GM19467 (cell line): ENCODE measurements around the gene MANBA.
"Not testable (repeated sequence)": the region's sequence is repeated elsewhere in the genome, so short reads cannot be mapped to it uniquely, and the experiment has no call there.

ENCODE experiments used
- ATAC-seq: cut with Tn5 transposase; IDR thresholded peaks from one replicate; pipeline ENCODE4 v1.9.1; 2021; ENCODE audit warnings: mild to moderate bottlenecking, moderate library complexity; ENCODE audit not compliant: unreplicated experiment

Gene MANBA

DNA sequence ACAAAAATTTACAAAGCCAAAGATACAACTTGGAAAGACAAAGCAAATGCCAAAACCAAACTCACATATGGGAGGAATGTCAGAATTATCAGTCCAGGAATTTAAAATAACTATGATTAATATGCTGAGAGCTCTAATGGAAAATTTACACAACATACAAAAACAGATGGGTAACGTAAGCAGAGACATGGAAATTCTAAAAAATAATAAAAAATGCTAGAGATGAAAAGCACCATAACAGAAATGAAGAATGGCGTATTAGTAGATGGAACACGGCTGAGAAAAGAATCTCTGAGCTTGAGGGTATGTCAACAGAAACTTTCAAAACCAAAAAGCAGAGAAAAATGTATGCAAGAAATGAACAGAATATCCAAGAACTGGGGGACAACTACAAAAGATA lies 4.1 kb upstream of the MANBA start:
- no peak for ATAC-seq

DNA sequence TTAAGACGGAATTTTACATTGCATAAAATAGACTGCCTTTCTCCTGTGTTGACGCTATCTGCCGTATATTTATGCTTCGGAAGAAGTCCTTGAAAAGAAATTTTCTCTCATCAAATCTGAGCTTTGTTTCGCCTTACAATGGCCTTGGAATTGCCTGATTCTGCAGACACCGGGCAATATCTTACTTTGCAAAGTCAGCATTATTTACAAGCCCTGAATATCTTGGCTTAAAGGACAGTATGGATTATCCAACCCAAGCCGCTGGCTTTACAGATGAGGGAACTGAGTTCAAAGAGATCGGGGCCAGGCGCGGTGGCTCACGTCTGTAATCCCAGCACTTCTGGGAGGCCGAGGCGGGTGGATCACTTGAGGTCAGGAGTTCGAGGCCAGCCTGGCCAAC lies 1.1 kb upstream of the MANBA start:
- ATAC-seq = no peak

DNA sequence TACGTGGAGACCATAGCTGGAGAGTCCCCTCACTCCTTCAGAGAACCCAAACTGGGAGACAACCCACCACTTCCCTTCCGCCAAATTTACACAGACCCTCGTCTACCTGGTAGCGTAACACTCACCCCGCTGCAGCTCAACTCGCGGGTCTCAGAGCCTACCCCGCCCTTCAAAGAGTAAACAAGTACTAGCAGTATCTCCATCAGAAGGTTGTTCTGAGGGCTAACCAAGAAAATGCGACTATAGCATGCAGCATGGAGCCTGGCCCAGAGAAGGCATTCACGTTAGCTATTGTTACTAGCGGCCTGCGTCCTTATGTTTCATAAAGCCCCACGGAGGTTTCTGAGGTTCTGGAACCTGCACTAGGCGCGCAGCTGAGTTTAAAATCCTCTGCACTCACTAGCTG lies 531 bp upstream of the MANBA start:
- ATAC-seq = peak; percentile 3

DNA sequence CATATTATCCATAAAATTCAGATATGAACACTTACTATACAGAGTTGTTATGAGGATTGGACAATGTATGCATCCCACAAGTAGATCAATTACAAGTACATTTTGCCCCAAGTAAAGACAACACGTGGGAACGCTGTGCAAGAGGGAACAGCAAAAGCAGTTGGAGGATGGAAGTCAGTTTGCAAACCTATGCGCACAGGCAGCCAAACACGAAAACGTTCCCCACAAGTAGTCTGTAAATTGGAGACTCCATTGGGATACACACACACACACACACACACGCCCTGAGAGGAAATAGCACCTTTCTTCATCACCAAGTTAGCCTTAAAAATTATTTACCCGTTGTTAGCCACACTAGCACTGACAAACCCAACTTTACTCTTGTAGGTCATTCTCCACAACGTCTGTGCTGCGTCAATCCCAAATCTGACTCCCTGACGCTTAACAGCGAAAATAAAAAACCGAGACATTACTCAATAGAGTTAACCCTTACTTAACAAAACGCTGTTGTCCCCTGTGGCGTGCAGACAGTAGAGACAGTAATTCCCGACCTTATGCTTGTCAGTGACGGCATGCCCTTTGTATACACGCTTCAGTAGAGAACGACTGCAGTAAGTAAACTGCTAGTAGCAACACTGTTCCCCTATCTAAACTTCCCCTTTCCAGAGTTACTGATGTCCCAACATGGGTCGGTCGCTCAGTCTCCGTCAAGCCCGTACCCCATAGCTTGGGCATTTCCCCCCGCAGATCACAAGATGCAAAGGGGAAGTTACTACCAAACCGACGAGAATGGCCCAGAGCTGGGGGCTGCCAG lies 730 bp downstream of the MANBA start:
- peak; percentile 49 for ATAC-seq

DNA sequence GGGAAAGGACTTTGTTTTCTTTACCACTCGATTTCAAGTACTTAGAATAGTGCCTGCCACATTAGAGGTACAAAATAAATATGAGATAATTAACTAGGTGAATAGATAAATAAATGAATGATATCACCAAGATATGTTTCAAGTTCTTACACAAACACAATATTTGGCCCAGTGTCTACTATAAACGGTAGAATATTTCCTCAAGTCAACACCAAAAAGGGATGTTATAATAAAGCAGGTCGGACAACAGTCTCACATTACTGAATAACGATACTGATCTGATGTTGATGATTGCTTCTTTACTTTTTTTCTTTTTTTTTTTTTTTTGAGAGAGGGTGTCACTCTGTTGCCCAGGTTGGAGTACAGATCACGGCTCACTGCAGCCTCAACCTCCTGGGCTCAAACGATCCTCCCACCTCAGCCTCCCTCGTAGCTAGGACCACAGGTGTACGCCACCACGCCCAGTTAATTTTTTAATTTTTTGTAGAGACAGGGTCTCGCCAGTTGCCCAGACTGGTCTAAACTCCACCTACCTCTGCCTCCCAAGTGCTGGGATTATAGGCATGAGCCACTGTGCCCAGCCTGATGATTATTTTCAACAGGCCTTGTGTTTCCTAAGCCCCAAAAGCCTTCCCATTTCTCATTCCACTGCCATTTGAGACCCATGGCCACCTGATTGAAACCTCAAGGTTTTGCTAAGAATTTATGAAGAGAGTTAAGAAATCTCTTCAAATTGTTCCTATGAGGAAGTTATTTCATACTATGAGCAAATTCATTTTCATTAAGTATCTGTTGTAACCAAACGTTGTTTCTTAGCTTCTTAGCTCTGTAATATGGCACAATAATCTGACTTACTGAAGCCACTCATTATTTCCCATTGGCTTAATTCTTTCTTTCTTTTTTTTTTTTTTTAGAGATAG lies 2.3 kb downstream of the MANBA start:
- ATAC-seq = no peak

DNA sequence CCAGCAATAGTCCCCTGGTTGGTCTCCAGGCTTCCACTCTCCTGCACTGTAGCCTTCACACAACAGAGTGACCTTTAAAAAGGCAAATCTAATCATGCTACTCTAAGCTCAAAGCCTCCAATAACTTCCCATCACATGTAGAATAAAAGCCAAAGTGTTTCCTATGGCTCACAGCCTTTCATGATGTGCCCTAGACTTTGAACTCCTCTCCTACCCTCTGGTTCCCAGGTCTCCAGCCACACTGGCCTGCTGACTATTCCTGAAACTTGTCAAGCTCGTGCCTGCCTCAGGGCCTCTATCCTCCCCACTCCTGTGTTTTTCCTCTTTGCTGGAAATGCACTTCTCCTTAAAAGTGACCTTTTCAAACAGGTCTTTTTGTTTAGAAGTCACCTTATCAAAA lies 3.1 kb downstream of the MANBA start:
- ATAC-seq = no peak

DNA sequence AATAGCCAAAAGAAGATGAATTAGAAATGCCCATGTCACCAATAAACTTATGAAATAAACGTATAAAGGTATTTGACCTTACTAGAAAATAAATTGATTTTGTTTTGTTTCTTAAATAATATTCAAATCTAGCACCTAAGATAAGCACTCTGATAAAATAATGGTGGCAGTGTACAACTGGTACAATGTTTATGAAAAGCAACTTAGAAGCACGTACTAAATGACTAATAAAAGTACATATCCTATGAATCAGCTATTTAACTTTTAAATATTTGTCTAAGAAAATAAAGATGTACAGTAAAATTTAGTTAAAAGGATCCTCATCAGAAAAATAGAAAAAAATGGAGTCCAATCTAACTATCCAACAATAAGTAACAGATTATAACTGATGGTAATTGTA lies 6.7 kb downstream of the MANBA start:
- ATAC-seq = no peak

DNA sequence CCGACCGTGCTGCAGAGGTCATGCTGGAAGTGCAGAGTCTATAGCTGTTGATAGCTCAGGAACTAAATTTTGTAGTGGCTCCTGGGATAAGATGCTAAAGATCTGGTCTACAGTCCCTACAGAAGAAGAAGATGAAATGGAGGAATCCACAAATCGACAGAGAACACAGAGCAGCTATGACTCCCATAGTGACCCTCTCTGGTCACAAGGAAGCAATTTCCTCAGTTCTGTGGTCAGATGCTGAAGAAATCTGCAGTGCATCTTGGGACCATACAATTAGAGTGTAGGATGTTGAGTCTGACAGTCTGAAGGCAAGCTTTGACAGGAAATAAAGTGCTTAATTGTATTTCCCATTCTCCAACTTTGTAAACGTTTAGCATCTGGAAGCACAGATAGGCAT lies 8.8 kb downstream of the MANBA start:
- no peak for ATAC-seq

DNA sequence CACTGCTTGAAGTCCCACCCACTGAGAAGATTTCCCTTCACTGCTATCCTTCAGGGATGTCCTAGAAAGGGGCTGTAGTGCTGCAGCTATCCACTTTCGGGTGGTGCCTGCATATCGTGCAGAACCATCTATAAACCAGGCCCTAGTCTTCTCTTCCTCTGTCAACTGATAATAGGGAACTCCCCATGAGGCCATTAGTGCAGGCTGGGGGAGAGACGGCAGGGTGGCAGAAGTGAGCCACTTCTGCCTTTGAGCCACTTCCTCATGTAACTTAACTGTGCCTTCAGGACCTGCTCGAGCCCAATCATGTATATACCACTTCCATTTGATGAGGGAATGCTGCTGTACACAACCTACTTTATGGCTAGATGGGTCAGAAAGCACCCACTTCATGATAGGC lies 17.4 kb downstream of the MANBA start:
- peak; percentile 98 for ATAC-seq

DNA sequence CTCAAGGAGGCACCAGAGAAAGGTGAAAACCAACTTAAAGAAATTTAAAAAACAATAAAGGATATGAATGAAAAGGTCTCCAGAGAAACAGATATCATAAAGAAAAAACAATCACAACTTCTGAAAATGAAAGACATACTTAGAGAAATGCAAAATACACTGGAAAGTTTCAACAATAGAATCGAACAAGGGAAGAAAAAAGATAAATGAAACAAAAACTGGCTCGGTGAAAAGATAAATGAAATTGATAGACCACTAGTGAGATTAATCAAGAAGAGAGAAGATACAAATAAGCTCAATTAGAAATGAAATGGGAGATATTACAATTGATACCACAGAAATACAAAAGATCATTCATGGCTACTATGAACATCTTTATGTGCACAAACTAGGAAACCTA lies 22.0 kb downstream of the MANBA start:
- not testable (repeated sequence) for ATAC-seq

DNA sequence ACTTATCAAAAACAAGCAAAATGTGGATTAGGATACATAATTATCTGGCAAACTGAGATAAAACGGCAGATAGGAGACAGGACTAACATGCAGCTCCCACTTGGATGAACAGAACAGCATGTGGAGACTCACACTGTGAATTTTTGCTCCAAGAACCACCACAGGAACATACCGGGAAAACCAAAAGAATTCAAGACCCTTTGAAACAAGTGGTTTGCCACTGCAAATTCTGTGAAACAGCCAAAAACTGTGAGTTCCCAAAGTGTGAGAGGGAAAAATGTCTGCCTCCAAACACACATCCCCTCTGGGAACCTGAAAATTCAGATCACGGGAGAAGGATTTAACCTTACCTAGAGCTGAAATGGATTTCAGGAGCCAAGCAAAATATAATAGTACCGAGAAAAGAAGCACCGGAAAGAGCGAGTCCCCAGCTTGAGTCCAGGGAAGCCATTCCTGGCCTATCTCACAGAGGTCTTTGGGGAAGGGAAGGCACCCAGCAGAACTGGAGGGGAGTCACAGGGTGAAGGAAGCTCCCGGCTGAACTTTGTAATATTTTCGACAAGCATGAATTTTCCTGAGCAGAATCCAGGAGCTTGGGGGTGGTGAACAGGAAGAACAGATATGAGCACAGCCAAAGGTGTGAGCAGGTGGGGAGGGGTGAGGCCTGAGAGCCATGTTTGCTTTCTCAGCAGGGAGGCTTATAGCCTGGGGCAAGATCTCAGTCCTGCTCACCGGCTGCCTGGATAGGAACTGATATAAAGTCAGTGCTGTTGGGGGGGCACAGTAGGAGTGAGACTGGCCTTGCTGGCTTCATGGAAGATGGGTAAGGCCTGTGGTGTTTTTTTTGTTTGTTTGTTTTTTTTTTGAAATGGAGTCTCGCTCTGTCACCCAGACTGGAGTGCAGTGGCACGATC lies 23.9 kb downstream of the MANBA start:
- no peak for ATAC-seq

DNA sequence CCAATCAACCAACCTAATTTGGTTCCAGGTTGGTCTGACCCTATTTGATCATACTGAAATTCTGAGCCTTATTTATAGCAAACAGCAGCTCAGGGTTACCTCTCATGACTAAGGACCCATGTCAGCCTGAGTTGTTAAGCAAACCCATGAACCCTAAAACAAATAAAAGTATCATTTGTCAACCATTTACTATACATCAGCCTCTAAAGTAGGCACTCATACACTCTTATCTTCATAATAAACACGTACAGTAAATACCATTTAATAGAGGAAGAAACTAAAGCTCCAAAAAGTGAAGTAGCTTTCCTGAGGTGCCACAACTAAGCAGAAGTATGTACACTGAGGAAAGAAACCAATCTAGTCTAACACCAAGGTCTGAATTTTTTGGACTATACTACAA lies 25.2 kb downstream of the MANBA start:
- no peak for ATAC-seq

DNA sequence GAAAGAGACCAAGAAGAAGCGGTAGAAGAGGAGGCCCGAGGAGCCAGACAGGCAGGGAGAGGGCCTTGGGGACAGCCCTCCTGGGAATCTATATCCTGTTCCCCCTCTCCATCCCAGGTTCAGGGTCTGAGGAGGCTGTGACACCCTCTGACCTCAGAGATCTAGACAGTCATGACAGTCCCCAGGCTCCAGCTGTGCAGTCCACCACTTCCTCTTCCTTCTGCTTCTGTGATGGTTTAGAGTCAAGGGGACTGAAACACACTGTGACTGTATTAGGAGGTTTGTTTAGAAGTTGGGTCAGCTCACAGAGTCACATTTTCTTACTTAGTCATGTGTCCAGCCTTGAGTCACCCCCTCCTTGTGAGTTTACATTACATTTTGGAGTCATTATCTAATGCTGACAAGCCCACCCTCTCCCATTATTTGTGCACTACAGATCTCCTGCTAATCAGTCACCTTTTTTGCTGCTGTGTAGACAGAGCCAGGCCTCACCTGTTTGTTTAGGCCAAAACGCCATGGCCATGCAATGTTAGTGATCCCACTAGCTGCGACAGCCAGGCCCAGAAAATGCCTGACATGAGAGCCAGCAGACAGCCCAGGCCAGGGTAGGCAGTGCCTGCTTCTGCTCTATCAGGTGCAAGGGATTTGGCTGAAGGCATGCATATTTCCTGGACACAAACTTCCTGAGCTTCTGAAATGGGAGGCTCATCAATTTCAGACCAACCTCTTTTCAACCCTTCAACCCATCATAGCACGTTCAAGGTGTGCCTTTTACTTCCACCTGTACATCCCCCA lies 26.0 kb downstream of the MANBA start:
- ATAC-seq = peak; percentile 97

DNA sequence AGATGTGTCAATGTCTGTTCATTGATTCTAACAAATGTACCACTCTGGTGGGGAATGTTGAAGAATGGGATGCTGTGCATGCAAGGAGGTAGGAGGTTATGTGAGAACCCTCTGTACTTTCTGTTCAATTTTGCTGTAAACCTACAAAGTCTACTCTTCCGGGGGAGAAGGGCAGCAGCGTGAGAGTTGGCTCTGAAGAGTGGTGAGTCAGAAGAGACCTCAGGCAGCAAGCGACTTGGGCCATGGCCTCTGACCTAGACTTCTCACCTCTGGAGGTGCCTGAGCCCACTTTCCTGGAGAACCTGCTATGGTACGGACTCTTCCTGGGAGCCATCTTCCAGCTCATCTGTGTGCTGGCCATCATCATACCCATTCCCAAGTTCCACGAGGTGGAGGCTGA lies 26.7 kb downstream of the MANBA start:
- ATAC-seq = no peak

DNA sequence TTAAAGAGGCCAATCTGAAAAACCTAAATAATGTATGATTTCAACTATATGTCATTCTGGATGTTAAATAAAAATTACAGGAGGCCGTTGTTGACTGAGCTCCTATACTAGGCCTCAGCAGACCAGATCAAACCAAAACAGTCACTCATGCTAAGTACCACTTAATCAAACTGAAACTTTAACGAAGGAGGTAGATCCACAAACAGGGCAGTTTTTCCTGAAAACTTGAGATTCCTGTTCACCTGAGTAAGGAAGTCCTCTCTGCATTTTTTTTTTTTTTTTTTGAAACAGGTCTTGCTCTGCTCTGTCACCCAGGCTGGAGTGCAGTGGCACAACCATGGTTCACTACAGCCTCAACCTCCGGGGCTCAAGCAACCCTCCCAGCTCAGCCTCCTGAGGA lies 27.7 kb downstream of the MANBA start:
- no peak for ATAC-seq

DNA sequence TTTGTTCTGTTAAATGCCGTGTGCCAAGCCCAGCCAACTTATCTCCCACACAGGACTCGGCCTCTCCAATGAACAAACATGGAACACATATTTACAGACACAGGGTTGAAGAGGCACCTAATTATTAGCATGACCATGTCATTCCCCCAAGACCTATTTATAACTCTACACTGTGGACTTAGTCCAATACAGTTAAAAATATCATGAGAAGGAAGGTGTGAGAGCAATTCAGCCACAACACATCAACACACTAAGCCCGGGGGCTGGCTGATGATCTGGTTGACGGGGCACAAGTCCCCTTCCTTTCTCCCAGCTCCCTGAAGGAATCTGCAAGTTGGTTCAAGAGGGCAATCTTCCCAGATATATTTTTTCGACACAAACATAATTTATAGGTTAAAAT lies 28.1 kb downstream of the MANBA start:
- no peak for ATAC-seq

DNA sequence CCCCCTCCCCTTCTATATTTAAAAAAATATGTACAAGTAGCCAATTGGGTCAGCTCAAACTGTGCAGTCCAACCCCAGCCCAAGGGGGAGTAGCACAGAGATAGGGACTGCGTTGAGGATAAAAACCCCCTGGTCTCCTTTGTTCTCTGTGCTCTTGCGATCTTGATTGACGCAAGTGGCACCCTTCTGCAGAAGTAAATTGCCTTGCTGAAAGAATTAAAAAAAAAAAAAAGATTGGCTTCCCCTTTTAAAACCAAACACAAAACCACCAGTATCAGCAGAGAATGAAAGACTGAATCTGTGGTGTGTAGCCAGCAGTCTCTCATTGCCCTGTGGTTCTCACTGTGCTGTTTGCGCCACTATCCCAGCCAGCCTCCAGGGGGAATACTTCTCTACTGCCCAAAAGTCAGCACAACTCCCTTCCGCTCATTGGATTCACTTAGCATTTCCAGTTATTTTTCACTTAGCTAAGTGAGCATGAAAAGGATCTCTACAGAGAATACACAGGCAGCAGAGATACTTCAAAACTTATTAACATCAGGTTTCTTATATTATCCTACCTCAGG lies 29.7 kb downstream of the MANBA start:
- ATAC-seq = no peak

DNA sequence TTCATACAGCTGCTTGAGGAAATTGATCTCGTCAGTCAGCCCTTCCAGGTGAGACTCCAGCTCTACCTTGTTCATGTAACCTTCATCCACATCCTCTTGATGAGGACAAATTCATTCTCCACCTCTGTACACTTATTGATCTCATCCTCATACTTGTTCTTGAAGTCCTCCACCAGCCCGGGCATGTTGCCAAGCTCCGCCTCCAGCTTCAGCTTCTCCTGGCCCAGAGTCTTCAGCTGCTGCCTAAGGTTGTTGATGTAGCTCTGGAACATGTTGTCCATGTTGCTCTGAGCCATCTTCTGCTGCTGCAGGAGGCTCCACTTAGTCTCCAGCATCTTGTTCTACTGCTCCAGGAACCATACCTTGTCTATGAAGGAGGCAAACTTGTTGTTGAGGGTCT lies 31.3 kb downstream of the MANBA start:
- ATAC-seq = not testable (repeated sequence)

DNA sequence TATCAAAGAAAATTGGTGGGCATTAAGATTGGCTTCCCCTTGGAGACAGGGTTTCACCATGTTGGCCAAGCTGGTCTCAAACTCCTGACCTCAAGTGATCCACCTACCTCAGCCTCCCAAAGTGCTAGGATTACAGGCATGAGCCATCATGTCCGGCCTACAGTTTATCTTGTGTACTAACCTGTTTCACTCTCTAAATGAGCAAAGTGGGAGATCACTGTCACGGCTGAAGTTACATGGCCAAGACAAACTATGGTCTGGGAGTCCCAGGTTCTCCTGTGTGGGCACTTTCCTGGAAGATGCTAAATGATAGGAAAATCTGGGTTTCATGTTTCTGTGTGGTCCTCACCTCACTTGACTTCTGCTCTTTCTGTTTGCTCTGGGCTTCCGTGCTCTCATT lies 33.8 kb downstream of the MANBA start:
- ATAC-seq = not testable (repeated sequence)

DNA sequence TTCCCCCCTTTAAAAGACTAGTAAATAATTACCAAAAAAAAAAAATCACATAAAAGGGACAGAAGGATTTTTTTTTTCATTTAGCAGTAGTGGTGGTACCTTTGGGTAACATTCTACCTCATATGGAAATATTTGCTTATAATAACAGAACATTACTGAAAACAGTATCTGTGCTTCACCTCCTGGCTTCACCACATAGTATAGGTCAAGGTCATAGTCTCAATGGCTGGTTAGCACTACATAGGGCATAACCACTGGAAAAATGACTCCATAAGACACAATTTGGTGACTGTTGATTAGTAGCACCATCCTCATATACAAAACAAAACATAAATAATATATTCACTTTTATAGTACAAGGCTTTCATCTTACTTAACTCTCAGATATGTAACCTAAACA lies 34.7 kb downstream of the MANBA start:
- ATAC-seq = no peak
